Endothelial cell of umbilical vein (primary cell): ENCODE results near the gene SLC25A21. TPM values are rescaled to one million over a fixed set of nuclear protein-coding genes. Genes with fewer than 3 reads are reported as not detected.

Experiments
- BruUV-seq: library from RNA; stranded (reverse); fragments of 400-500 nt; replicated peaks from 2 replicates; lab custom pipeline; 2021; lab: Mats Ljungman, UMichigan
- CTCF ChIA-PET: fragments of 300-600, 350-600 bp; sonication (Branson Sonifier 250); formaldehyde crosslinking; loops from one replicate; lab custom pipeline; 2021; ENCODE audit warnings: antibody characterized with exemption, inconsistent platforms; lab: Charles Lee
- POLR2A ChIA-PET: fragments of 300-600, 350-600 bp; sonication (Branson Sonifier 250); formaldehyde crosslinking; loops from one replicate; lab custom pipeline; 2021; ENCODE audit warnings: antibody characterized with exemption, inconsistent platforms; lab: Charles Lee
- DNase-seq: peaks from one replicate; pipeline ENCODE4 v3.0.0-alpha.2; 2011; ENCODE audit warnings: low read depth, low spot score
- FAIRE-seq: peaks from 2 replicates; lab custom pipeline; 2011; peaks lifted over from hg19 to GRCh38; lab: Jason Lieb, UNC
- H2AFZ ChIP-seq: 2 replicates; pipeline ENCODE4 v1.6.0; 2012; ENCODE audit warnings: low read depth, low read length, control low read depth, inconsistent platforms
- H3K27ac ChIP-seq: 2 replicates; pipeline ENCODE4 v1.5.1; 2011; ENCODE audit warnings: low read depth, mild to moderate bottlenecking, control low read depth, low read length, moderate library complexity; ENCODE audit not compliant: insufficient read depth
- H3K27me3 ChIP-seq, 2 experiments: 2 replicates each; pipeline versions ENCODE4 v1.6.0 to v1.6.1; 2011; ENCODE audit warnings: low read length in 2 of 2, mixed read lengths in 1 of 2; ENCODE audit not compliant: control insufficient read depth in 2 of 2, insufficient read depth in 2 of 2
- H3K36me3 ChIP-seq, 2 experiments: 2 replicates in 1 of 2; 3 replicates in 1 of 2; pipeline ENCODE4 v1.5.1; 2011; ENCODE audit warnings: low read length in 2 of 2, mild to moderate bottlenecking in 1 of 2, moderate library complexity in 1 of 2; ENCODE audit not compliant: control insufficient read depth in 2 of 2, insufficient read depth in 2 of 2; ENCODE audit errors: extremely low read depth in 1 of 2
- H3K4me1 ChIP-seq: 3 replicates; pipeline ENCODE4 v1.5.1; 2011; ENCODE audit warnings: mild to moderate bottlenecking, low read length; ENCODE audit not compliant: control insufficient read depth, insufficient read depth; ENCODE audit errors: extremely low read depth
- H3K4me2 ChIP-seq: 2 replicates; pipeline ENCODE4 v1.6.1; 2011; ENCODE audit warnings: low read length, control low read depth, mixed read lengths; ENCODE audit not compliant: insufficient read depth
- H3K4me3 ChIP-seq, 3 experiments: fragments of 200-600 bp in 1 of 3; sonication (generic), shearing (Covaris generic) in 1 of 3; replicated peaks in 1 of 3; 2 replicates each; pipeline ENCODE4 v1.5.1; 2011 to 2016; ENCODE audit warnings: control low read depth in 3 of 3, low read length in 3 of 3, mild to moderate bottlenecking in 2 of 3, inconsistent platforms in 1 of 3, low read depth in 1 of 3, moderate library complexity in 1 of 3; ENCODE audit not compliant: insufficient read depth in 1 of 3
- H3K79me2 ChIP-seq: 2 replicates; pipeline ENCODE4 v1.6.0; 2012; ENCODE audit warnings: low read length, inconsistent platforms; ENCODE audit not compliant: control insufficient read depth, insufficient read depth
- H3K9ac ChIP-seq: replicated peaks from 2 replicates; pipeline ENCODE3; 2011; ENCODE audit warnings: low read length, control low read depth; ENCODE audit not compliant: insufficient read depth; ENCODE audit errors: extremely low read depth
- H3K9me1 ChIP-seq: replicated peaks from 3 replicates; pipeline ENCODE4 v1.6.0; 2011; ENCODE audit warnings: mild to moderate bottlenecking, low read length; ENCODE audit not compliant: control insufficient read depth, insufficient read depth; ENCODE audit errors: extremely low read depth
- H3K9me3 ChIP-seq: replicated peaks from 2 replicates; pipeline ENCODE4 v1.5.1; 2012; ENCODE audit warnings: low read length, inconsistent platforms; ENCODE audit not compliant: control insufficient read depth, insufficient read depth
- H4K20me1 ChIP-seq: replicated peaks from 2 replicates; pipeline ENCODE3; 2011; ENCODE audit warnings: mild to moderate bottlenecking, low read length; ENCODE audit not compliant: control insufficient read depth, insufficient read depth; ENCODE audit errors: extremely low read depth
- CTCF ChIP-seq, 2 donors: IDR thresholded peaks; 1 replicate in 1 of 2; 2 replicates in 1 of 2; pipeline ENCODE4 v1.5.1; 2011; ENCODE audit warnings: low read length in 2 of 2, mild to moderate bottlenecking in 2 of 2, moderate library complexity in 2 of 2, control low read depth in 1 of 2, inconsistent platforms in 1 of 2, low read depth in 1 of 2; ENCODE audit not compliant: insufficient read depth in 1 of 2; ENCODE audit errors: extremely low read depth in 1 of 2
- EZH2 ChIP-seq: IDR thresholded peaks from 2 replicates; pipeline ENCODE4 v1.6.1; 2012; ENCODE audit warnings: borderline replicate concordance, low read depth, mild to moderate bottlenecking, moderate library complexity, low read length, inconsistent platforms; ENCODE audit not compliant: severe bottlenecking
- FOS ChIP-seq: IDR thresholded peaks from 2 replicates; pipeline ENCODE4 v1.6.1; 2011; ENCODE audit warnings: mild to moderate bottlenecking, low read length, moderate library complexity, borderline replicate concordance; ENCODE audit not compliant: insufficient read depth
- GATA2 ChIP-seq: IDR thresholded peaks from 2 replicates; pipeline ENCODE4 v1.7.0; 2011; ENCODE audit warnings: low read depth, mild to moderate bottlenecking, moderate library complexity, mixed read lengths, low read length; ENCODE audit not compliant: insufficient read length, insufficient read depth
- JUN ChIP-seq: IDR thresholded peaks from 2 replicates; pipeline ENCODE4 v1.6.1; 2011; ENCODE audit warnings: borderline replicate concordance, low read depth; ENCODE audit not compliant: insufficient read length, insufficient read depth
- MAX ChIP-seq: IDR thresholded peaks from 2 replicates; pipeline ENCODE4 v1.6.1; 2011; ENCODE audit not compliant: insufficient read depth, insufficient read length
- MYC ChIP-seq: IDR thresholded peaks from one replicate; pipeline ENCODE4 v1.6.1; 2011; ENCODE audit warnings: mild to moderate bottlenecking, low read depth, low read length
- POLR2A ChIP-seq: IDR thresholded peaks from 2 replicates; pipeline ENCODE4 v1.6.1; 2012; ENCODE audit warnings: low read depth, mild to moderate bottlenecking, control low read depth, low read length
- POLR2AphosphoS5 ChIP-seq: IDR thresholded peaks from 2 replicates; pipeline ENCODE4 v1.6.1; 2012; ENCODE audit warnings: low read depth, mild to moderate bottlenecking, control low read depth, low read length, moderate library complexity; ENCODE audit not compliant: insufficient read depth
- dilution Hi-C: fragments of 300-500 bp; cut with MboI; formaldehyde crosslinking; loops from one replicate; pipeline ENCODE4 v1.15.0; 2019; ENCODE audit warnings: low sequenced_read_pairs; ENCODE audit not compliant: extremely low pct_ligation_motif_present
- intact Hi-C: fragments of 100-400 bp; cut with micrococcal nuclease; formaldehyde crosslinking; loops from one replicate; pipeline ENCODE4 v1.10.0; 2022
- polyA plus RNA-seq, 4 experiments: library from polyadenylated mRNA; depleted of rRNA in 3 of 4; stranded (reverse) in 3 of 4; unstranded in 1 of 4; fragments of >200 nt; gene quantifications; 2 replicates each; pipeline versions ENCODE4 v1.2.1 to v1.2.3, GENCODE V29; 2011 to 2012; ENCODE audit warnings: missing spikeins in 1 of 4
- total RNA-seq: library from RNA; stranded (reverse); gene quantifications from 2 replicates; pipeline ENCODE4 v1.2.3, GENCODE V29; 2021

SLC25A21 gene
- total and polyA plus RNA-seq, 2 donors (not counting 3 experiments of a cell fraction or from before 2014, with no cell fraction given): 0.98 to 1.4 TPM

- BruUV-seq: no TSS peak
- dilution Hi-C loops (no loop called here), intact Hi-C loops (no loop called here)
- H3K4me3 ChIP-seq: no peak overlapping the region
- DNase-seq (no peak), FAIRE-seq (no peak)
- no peaks in the 10 kb centered on the region for H3K4me1 ChIP-seq
- POLR2A ChIA-PET: no interaction called here
- no peaks in the 10 kb centered on the region for H3K36me3 ChIP-seq
- H3K9ac ChIP-seq: no peak overlapping the region
- no peak overlapping the region for H3K27ac ChIP-seq
- H3K27me3 ChIP-seq: peaks cover 0 to 2% of the 10 kb centered on the region in 2 experiments
- H3K79me2 ChIP-seq: no peaks in the 10 kb centered on the region
- H4K20me1 ChIP-seq: no peaks in the 10 kb centered on the region
- no peak overlapping the region for H3K4me2 ChIP-seq
- no peaks in the 10 kb centered on the region for H3K9me3 ChIP-seq
- no peak for TF ChIP-seq POLR2AphosphoS5
- no peak for TF ChIP-seq JUN
- TF ChIP-seq MYC: no peak
- TF ChIP-seq POLR2A: no peak
- no peak for TF ChIP-seq CTCF (IDR thresholded peaks at IDR 0.05; ENCODE audit: extremely low read depth in 1 of 2, insufficient read depth in 1 of 2, low read depth in 1 of 2, low read length in 2 of 2)
- no peak for TF ChIP-seq GATA2
- no peak for TF ChIP-seq FOS
- TF ChIP-seq EZH2: no peak
- TF ChIP-seq MAX: no peak
- no peaks in the 10 kb centered on the region for H3K9me1 ChIP-seq
- CTCF ChIA-PET: interaction anchor here (1.2 to 2.2 kb wide), 3 partner anchors 16 to 191 kb away, joined by 4 to 7 read pairs (median 5); no protein-coding TSS in a partner anchor
- H2AFZ ChIP-seq: no peak overlapping the region
These were observed 39.0 kb downstream of the SLC25A21 start for GRCh38 chr14:37133284-37133913.
